Measurements from ENCODE around the gene WDR49.

WDR49 gene

GRCh38 chr3:167653155-167653554 is 587 bp downstream of the WDR49 start:
- TF ChIP-seq, protein P1, sequence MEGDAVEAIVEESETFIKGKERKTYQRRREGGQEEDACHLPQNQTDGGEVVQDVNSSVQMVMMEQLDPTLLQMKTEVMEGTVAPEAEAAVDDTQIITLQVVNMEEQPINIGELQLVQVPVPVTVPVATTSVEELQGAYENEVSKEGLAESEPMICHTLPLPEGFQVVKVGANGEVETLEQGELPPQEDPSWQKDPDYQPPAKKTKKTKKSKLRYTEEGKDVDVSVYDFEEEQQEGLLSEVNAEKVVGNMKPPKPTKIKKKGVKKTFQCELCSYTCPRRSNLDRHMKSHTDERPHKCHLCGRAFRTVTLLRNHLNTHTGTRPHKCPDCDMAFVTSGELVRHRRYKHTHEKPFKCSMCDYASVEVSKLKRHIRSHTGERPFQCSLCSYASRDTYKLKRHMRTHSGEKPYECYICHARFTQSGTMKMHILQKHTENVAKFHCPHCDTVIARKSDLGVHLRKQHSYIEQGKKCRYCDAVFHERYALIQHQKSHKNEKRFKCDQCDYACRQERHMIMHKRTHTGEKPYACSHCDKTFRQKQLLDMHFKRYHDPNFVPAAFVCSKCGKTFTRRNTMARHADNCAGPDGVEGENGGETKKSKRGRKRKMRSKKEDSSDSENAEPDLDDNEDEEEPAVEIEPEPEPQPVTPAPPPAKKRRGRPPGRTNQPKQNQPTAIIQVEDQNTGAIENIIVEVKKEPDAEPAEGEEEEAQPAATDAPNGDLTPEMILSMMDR (IDR thresholded peaks at IDR 0.05), result no peak

DNA sequence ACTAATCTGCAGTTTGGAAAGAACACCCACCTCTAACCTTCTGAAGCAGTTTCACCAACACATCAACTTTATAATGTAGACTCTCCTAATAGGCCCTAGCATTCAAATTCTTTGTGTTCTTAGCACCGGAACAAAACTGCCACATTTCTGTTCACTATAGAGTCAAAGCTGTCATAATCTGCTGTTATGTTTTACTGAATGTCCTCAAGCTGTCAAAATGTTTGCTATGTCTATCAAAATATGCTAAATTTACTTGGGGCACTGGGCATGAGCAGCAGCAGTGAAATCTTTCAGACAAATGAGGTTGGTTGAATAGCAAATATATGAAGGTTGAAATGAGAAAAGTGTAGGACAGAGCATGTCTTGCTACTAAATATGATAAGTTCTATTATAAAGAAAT is 1.9 kb downstream of the WDR49 start:
- TF ChIP-seq, protein P1 (IDR thresholded peaks at IDR 0.05), result no peak

DNA sequence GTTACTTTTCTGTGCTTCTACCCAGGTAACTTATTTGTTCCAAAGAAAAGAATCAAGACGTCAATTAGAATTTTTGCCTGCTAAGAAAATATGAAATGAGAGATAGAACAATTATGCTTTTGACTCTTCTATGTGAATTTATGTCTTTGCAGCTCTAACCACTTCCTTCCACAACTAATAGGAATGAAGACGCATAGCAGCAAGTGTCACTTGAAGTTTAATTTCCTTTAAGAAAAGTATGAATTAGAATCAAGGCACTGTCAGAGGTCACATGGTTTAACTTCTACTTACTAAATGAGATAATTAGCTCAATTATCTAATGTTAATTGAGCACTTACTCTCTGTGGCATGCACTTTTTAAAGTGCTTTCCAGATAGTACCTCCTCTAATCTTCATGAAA is 3.3 kb downstream of the WDR49 start:
- TF ChIP-seq, protein P1 (IDR thresholded peaks at IDR 0.05), result no peak

- TF ChIP-seq, protein P1 (IDR thresholded peaks at IDR 0.05), result no peak
These were observed 4.0 kb downstream of the WDR49 start for GRCh38 chr3:167649746-167650145.

DNA sequence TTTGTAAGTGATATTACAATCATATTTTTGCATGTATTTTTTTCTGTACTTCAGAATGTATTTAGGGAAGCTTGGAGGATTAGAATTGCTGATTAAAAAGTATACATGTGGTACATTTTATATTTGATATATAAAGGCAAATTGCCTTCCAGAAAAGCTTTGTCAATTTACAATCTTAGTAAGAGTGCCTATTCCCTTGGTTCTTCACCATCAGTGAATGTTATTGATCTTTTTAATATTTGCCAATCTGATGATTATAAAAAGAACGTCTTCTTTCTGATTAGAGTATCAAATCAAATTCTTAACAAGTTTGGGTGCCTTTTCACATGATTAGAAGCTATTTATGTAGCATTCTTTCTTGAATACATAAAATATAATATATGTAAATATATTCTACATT is 9.1 kb downstream of the WDR49 start:
- TF ChIP-seq, protein P1 (IDR thresholded peaks at IDR 0.05), result no peak

- TF ChIP-seq, protein P1 (IDR thresholded peaks at IDR 0.05), result no peak
These were observed 22.3 kb downstream of the WDR49 start for GRCh38 chr3:167631471-167631870.

GRCh38 chr3:167626490-167626889 is 27.3 kb downstream of the WDR49 start:
- TF ChIP-seq, protein P1 (IDR thresholded peaks at IDR 0.05), result no peak

DNA sequence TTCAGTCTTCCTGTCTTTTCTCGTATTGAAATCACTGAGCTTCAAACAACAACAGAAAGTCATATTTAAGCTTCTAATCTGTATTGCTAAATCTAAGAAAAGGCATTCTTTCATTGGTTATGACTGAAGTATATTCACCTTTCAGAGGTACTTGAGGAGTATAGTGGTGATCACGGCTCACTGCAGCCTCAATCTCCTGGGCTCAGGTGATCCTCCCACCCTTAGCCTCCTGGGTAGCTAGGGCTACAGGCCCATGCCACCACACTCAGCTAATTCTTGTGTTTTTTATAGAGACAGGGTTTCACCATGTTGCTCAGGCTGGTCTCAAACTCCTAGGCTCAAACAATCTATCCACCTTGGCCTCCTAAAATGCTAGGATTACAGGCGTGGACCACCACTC is 38.7 kb downstream of the WDR49 start:
- TF ChIP-seq, protein P1 (IDR thresholded peaks at IDR 0.05), result no peak
